ES-I3 (cell line): ENCODE measurements around the gene SLC35B2.

Experiments used
- H3K36me3 ChIP-seq: 2 replicates; pipeline ENCODE4 v1.6.1; 2013; ENCODE audit warnings: mild to moderate bottlenecking, low read length, control low read depth, moderate library complexity; ENCODE audit not compliant: insufficient read depth
- H3K4me1 ChIP-seq: 2 replicates; pipeline ENCODE4 v1.6.1; 2013; ENCODE audit warnings: mild to moderate bottlenecking, control low read depth, low read length; ENCODE audit not compliant: insufficient read depth
- H3K9ac ChIP-seq: 2 replicates; pipeline ENCODE4 v1.6.1; 2013; ENCODE audit warnings: low read depth, mild to moderate bottlenecking, low read length, moderate library complexity
- H3K9me3 ChIP-seq: 2 replicates; pipeline ENCODE4 v1.6.1; 2013; ENCODE audit warnings: mild to moderate bottlenecking, low read length, moderate library complexity; ENCODE audit not compliant: control insufficient read depth, insufficient read depth

The SLC35B2 gene

GRCh38 chr6:44294832-44295791 lies 37.8 kb upstream of the SLC35B2 start:
- H3K4me1 ChIP-seq, result peaks cover 4% of the 10 kb centered on the region; the same call in 1 of the 2 replicates
- H3K9ac ChIP-seq, result no peak overlapping the region
- no peaks in the 10 kb centered on the region for H3K36me3 ChIP-seq
- H3K9me3 ChIP-seq, result no peaks in the 10 kb centered on the region

GRCh38 chr6:44292661-44293365 lies 35.5 kb upstream of the SLC35B2 start:
- Histone ChIP-seq H3K9me3 (no peaks in the 10 kb centered on the region), H3K4me1 (peaks cover 4% of the 10 kb centered on the region; the same call in 1 of the 2 replicates), H3K36me3 (no peaks in the 10 kb centered on the region), H3K9ac (no peak overlapping the region)

GRCh38 chr6:44291841-44292240 lies 34.5 kb upstream of the SLC35B2 start:
- H3K36me3 ChIP-seq, result no peaks in the 10 kb centered on the region
- no peak overlapping the region for H3K9ac ChIP-seq

DNA sequence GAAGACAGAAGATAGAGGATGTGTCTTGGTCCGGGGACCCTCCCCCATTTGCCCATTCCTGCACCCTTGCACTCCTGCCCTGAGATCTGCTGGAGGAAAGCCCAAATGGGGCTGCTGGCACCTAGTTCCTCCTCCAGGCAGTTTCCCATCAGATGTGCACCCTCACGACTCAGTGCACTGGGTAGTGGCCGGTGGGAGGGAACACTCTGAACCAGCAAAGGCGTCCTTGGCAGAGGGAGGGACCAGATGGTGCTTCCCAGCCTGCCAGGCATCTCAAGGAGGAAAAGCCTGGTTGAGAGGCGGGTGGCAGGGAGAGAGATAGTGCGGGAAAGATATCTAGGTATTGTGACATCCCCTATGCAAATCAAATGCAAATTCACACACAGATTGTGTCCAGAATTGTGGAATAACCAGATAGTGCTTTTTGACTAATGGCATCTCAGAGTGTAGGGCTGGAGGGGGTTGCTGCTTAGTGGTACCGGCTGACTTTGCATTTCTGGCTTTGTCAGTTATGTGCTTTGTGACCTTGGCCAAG lies 32.5 kb upstream of the SLC35B2 start:
- Histone ChIP-seq H3K36me3 (no peaks in the 10 kb centered on the region), H3K9me3 (no peaks in the 10 kb centered on the region), H3K9ac (no peak overlapping the region), H3K4me1 (no peaks in the 10 kb centered on the region)

More at GRCh38 chr6:44291841-44292240, 34.5 kb upstream of the SLC35B2 start:
- Histone ChIP-seq H3K9me3 (no peaks in the 10 kb centered on the region), H3K4me1 (0 out of 2 replicates have a peak, but pooled peaks cover 4% of the 10 kb centered on the region)

- Histone ChIP-seq H3K36me3 (no peaks in the 10 kb centered on the region), H3K4me1 (no peaks in the 10 kb centered on the region), H3K9me3 (no peaks in the 10 kb centered on the region), H3K9ac (no peak overlapping the region)
Measured at GRCh38 chr6:44286747-44287146, 29.4 kb upstream of the SLC35B2 start.

- Histone ChIP-seq H3K9me3 (no peaks in the 10 kb centered on the region), H3K4me1 (no peaks in the 10 kb centered on the region), H3K36me3 (no peaks in the 10 kb centered on the region), H3K9ac (no peak overlapping the region)
Measured at GRCh38 chr6:44286285-44286565, 28.9 kb upstream of the SLC35B2 start.

- H3K4me1 ChIP-seq, result no peaks in the 10 kb centered on the region
- H3K9ac ChIP-seq, result no peak overlapping the region
Measured at GRCh38 chr6:44285552-44286284, 28.4 kb upstream of the SLC35B2 start.

GRCh38 chr6:44284867-44285266 lies 27.5 kb upstream of the SLC35B2 start:
- no peaks in the 10 kb centered on the region for H3K36me3 ChIP-seq
- H3K9me3 ChIP-seq, result no peaks in the 10 kb centered on the region
- no peak overlapping the region for H3K9ac ChIP-seq

More at GRCh38 chr6:44285552-44286284, 28.4 kb upstream of the SLC35B2 start:
- no peaks in the 10 kb centered on the region for H3K36me3 ChIP-seq
- H3K9me3 ChIP-seq, result no peaks in the 10 kb centered on the region

GRCh38 chr6:44284121-44284520 lies 26.8 kb upstream of the SLC35B2 start:
- Histone ChIP-seq H3K9me3 (no peaks in the 10 kb centered on the region), H3K9ac (no peak overlapping the region), H3K4me1 (no peaks in the 10 kb centered on the region), H3K36me3 (no peaks in the 10 kb centered on the region)

More at GRCh38 chr6:44284867-44285266, 27.5 kb upstream of the SLC35B2 start:
- no peaks in the 10 kb centered on the region for H3K4me1 ChIP-seq

DNA sequence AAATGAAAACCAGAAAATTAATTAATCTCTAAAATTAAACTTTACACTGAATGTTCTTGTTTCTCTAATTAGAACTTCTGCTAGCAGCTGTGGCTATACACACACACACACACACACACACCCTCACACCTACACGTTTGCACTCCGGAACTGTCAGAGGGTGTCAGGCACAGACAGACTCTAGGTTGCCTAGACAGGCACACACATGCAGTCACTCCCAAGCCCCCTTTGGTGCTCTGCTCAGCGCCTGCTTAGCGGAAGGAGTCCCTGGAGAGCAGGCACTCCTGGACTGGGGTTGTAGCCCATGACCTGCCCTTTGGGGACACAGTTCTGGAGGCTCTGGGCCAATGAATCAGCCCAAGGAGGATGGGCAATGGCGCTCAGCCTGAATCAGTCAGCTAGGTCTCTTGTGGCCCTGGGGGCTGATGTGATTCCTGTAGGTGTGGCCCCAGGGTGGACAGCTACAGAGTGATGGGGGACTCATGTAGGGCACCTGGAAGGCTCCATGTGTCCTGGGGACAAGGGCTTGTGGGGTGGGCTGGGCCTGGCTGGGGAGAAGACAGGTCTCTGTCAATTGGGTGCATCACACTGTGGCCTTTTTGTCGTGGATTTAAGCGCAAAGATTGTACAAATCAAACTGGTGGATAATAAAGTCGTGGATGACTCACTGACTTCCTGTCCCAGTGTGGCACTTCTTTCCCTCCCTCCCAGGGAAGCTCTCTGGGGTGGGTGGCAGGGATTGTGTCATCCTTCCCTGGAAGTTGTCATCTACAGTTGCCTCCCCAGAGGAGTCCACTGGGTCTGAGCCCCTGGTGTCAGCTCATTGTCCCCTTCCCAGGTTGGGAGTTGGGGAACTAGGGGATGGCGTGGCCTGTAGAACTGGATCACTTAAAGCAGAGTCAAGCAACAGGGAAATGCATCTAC lies 21.7 kb upstream of the SLC35B2 start:
- Histone ChIP-seq H3K9me3 (no peaks in the 10 kb centered on the region), H3K36me3 (no peaks in the 10 kb centered on the region)

GRCh38 chr6:44278315-44278714 lies 21.0 kb upstream of the SLC35B2 start:
- Histone ChIP-seq H3K9me3 (no peaks in the 10 kb centered on the region), H3K36me3 (no peaks in the 10 kb centered on the region), H3K9ac (no peak overlapping the region), H3K4me1 (no peaks in the 10 kb centered on the region; the same call in 1 of the 2 replicates)

More for the DNA sequence above, 21.7 kb upstream of the SLC35B2 start:
- Histone ChIP-seq H3K4me1 (no peaks in the 10 kb centered on the region; the same call in 1 of the 2 replicates), H3K9ac (no peak overlapping the region)

DNA sequence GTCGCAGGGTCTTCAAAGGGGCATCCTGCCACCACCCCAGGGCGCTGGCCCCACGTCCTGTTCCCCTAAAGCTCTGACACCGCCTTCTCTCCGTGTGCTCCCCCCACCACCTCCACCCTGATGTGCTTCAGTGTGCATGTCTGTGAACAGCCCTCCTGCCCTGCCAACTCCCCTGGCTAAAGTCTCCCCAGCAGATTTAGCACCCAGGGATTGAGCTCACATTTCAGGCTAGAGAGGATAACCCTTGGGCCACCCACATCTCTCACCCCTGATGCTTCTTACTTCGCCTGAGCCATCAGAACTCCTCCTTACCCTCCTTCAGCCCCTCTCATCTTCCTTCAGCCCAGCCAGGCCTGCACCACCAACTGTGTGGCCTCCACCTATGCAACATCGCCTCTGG lies 20.4 kb upstream of the SLC35B2 start:
- Histone ChIP-seq H3K9me3 (no peaks in the 10 kb centered on the region), H3K9ac (no peak overlapping the region), H3K36me3 (no peaks in the 10 kb centered on the region), H3K4me1 (no peaks in the 10 kb centered on the region; the same call in 1 of the 2 replicates)
